Lower lobe of right lung (tissue), 2 donors: ENCODE data around the gene ARID1B. TPM values are rescaled to one million over a fixed set of nuclear protein-coding genes. Genes with fewer than 3 reads are reported as not detected.
A peak's percentile ranks its signal among the peaks of the same experiment; 100 is the strongest.

Source experiments
- ATAC-seq, 2 donors: fragments of 200-7000 bp; cut with Tn5 transposase; one replicate each; pipeline ENCODE4 v1.9.1; 2020 to 2022; ENCODE audit warnings: mild to moderate bottlenecking in 2 of 2, moderate library complexity in 2 of 2
- DNase-seq: peaks from one replicate; pipeline ENCODE4 v3.0.0-alpha.2; 2020
- H3K27ac ChIP-seq: fragments of 200-600 bp; one replicate; pipeline ENCODE4 v1.8.0; 2022
- H3K27me3 ChIP-seq: fragments of 200-600 bp; one replicate; pipeline ENCODE4 v1.8.0; 2022; ENCODE audit warnings: low read depth
- H3K36me3 ChIP-seq: fragments of 200-600 bp; one replicate; pipeline ENCODE4 v1.8.0; 2022; ENCODE audit warnings: mild to moderate bottlenecking
- H3K4me1 ChIP-seq: fragments of 200-600 bp; one replicate; pipeline ENCODE4 v1.8.0; 2022
- H3K4me3 ChIP-seq: fragments of 200-600 bp; one replicate; pipeline ENCODE4 v1.8.0; 2022; ENCODE audit warnings: mild to moderate bottlenecking
- H3K9me3 ChIP-seq: fragments of 200-600 bp; one replicate; pipeline ENCODE4 v1.8.0; 2022
- intact Hi-C: fragments of 100-400 bp; cut with DNase I; formaldehyde crosslinking; loops from one replicate; pipeline ENCODE4 v1.11.0; 2022
- total RNA-seq: library from RNA; stranded (reverse); fragmentation: NEBNext Ultra II Directional; extraction: Animal tissue kit (Norgen Biotek cat#: 25700); gene quantifications from one replicate; pipeline ENCODE4 v1.2.1, GENCODE V29; 2021
- TF ChIP-seq, protein P1 (sequence below): fragments of 200-600 bp; IDR thresholded peaks from one replicate; pipeline ENCODE4 v1.8.0; 2022; ENCODE audit warnings: antibody characterized with exemption, mild to moderate bottlenecking
- donor health status: DM: no; HTN: yes; CAD: no; lungs with severe emphysema.

ARID1B gene
- total RNA-seq, 1 donor from 2014 or later: 95.5 TPM

DNA sequence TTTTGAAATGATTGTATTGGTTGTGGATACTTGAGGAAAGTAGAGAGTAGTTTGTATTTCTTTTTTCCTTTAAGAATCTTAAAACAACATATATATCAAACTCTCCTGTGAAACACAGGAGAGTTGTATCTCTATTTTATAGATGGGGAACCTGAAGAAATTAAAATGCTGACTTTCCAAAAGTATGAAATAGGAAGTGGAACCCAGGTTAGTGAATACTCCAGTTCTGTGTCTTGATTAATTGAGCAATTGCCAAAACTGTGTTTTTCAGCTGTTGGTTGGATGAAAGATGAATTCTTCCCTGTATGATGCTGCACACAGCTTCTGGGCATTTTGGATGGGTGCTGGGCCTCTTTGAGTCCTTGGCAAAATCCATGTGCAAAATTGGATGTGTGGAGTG, 86.3 kb downstream of the ARID1B start:
- H3K4me3 ChIP-seq: no peak overlapping the region
- H3K4me1 ChIP-seq: peaks cover 62% of the 10 kb centered on the region
- H3K36me3 ChIP-seq: no peaks in the 10 kb centered on the region
- no peak for ATAC-seq
- H3K27ac ChIP-seq: no peak overlapping the region
- H3K9me3 ChIP-seq: no peaks in the 10 kb centered on the region
- H3K27me3 ChIP-seq: no peaks in the 10 kb centered on the region
- DNase-seq: no peak
- TF ChIP-seq, protein P1, sequence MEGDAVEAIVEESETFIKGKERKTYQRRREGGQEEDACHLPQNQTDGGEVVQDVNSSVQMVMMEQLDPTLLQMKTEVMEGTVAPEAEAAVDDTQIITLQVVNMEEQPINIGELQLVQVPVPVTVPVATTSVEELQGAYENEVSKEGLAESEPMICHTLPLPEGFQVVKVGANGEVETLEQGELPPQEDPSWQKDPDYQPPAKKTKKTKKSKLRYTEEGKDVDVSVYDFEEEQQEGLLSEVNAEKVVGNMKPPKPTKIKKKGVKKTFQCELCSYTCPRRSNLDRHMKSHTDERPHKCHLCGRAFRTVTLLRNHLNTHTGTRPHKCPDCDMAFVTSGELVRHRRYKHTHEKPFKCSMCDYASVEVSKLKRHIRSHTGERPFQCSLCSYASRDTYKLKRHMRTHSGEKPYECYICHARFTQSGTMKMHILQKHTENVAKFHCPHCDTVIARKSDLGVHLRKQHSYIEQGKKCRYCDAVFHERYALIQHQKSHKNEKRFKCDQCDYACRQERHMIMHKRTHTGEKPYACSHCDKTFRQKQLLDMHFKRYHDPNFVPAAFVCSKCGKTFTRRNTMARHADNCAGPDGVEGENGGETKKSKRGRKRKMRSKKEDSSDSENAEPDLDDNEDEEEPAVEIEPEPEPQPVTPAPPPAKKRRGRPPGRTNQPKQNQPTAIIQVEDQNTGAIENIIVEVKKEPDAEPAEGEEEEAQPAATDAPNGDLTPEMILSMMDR: no peak
- intact Hi-C loops: no loop called here

- Histone ChIP-seq H3K36me3 (no peaks in the 10 kb centered on the region), H3K4me3 (no peak overlapping the region), H3K9me3 (no peaks in the 10 kb centered on the region), H3K27me3 (no peaks in the 10 kb centered on the region), H3K4me1 (peaks cover 55% of the 10 kb centered on the region), H3K27ac (no peak overlapping the region)
- TF ChIP-seq, protein P1: no peak
- DNase-seq (no peak), ATAC-seq (no peak)
- intact Hi-C loops: no loop called here
Observed at GRCh38 chr6:156864557-156864956, 87.4 kb downstream of the ARID1B start.

DNA sequence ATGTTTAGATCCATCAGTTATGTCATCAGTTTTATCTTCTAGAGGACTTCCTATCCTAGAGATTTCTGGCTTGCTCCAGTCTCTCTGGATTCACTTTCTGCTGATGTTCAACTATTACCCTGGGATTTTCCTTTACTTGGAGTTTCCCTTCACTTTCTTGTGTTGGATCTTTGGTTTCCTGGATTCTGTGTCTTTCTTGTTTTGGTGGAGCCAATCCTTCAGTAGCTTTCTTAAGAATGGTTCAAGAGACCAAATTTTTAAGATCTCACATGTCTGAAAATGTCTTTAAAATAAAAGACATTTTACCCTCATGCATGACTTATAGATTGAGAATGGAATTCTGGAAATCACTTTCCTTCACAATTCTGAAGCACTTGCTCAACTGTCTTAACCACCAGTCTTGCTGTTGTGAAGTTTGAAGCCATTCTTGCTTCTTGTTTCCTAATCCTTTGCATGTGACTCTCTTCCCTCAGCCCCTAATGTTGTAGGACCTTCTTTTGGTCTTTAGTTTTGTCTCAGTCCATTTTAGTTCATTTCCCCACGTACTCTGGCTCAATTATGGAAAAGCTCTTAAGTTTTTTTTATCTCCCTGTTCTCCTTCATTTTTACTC, 87.9 kb downstream of the ARID1B start:
- Histone ChIP-seq H3K27me3 (no peaks in the 10 kb centered on the region), H3K4me1 (peaks cover 55% of the 10 kb centered on the region), H3K4me3 (no peak overlapping the region), H3K9me3 (no peaks in the 10 kb centered on the region), H3K36me3 (no peaks in the 10 kb centered on the region), H3K27ac (no peak overlapping the region)
- intact Hi-C loops: no loop called here
- TF ChIP-seq, protein P1: no peak
- DNase-seq (no peak), ATAC-seq (no peak)

- intact Hi-C loops: no loop called here
- DNase-seq (no peak), ATAC-seq (peak; percentile 57 to 65)
- Histone ChIP-seq H3K36me3 (no peaks in the 10 kb centered on the region), H3K9me3 (no peaks in the 10 kb centered on the region), H3K27me3 (no peaks in the 10 kb centered on the region), H3K27ac (no peak overlapping the region), H3K4me3 (no peak overlapping the region), H3K4me1 (peaks cover 63% of the 10 kb centered on the region)
- TF ChIP-seq, protein P1: no peak
Observed at GRCh38 chr6:156866220-156867015, 89.2 kb downstream of the ARID1B start.

DNA sequence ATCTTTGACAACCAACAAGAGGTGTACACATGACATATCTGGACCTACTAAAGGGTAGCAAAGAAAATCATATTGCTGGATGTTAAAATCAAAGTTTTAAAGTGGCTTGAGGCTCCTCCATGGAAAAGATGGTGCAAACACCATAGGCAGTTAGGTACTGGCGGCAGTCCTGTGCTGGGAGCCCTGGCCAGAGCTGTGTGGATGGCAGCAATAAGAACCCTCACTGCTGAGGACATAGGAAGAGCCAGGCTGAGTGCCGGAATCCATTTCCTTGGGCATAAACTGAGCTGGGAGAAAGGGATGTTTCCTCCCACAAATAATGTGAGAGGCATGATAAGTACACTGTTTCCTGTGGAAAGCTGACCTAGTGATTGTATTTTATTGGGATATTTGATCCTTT, 89.9 kb downstream of the ARID1B start:
- ATAC-seq: no peak
- TF ChIP-seq, protein P1: no peak
- Histone ChIP-seq H3K27me3 (no peaks in the 10 kb centered on the region), H3K4me3 (no peak overlapping the region), H3K9me3 (no peaks in the 10 kb centered on the region), H3K36me3 (no peaks in the 10 kb centered on the region), H3K4me1 (peaks cover 65% of the 10 kb centered on the region), H3K27ac (no peak overlapping the region)
- intact Hi-C loops: no loop called here
- no peak for DNase-seq
